Measurements from ENCODE around the gene DMXL2. TPM values are rescaled to one million over a fixed set of nuclear protein-coding genes. Genes with fewer than 3 reads are reported as not detected.

DMXL2 gene
- total RNA-seq, 4 donors from 2014 or later = 34.7 to 81.2 (median 69.3) TPM

- Histone ChIP-seq H3K9me3 (no peaks in the 10 kb centered on the region), H3K36me3 (peaks cover 0 to 28% (median 0%) of the 10 kb centered on the region in 3 donors), H3K27ac (no peak overlapping the region), H3K4me1 (no peaks in the 10 kb centered on the region), H3K27me3 (no peaks in the 10 kb centered on the region), H3K4me3 (no peak overlapping the region)
- no peak for DNase-seq
- no peak for TF ChIP-seq POLR2A (IDR thresholded peaks at IDR 0.05)
- TF ChIP-seq CTCF (IDR thresholded peaks at IDR 0.05) = no peak
Observed at GRCh38 chr15:51444807-51445206, 177.8 kb downstream of the DMXL2 start.

- H3K4me1 ChIP-seq = no peaks in the 10 kb centered on the region
- H3K4me3 ChIP-seq = no peak overlapping the region
- DNase-seq = no peak
- no peaks in the 10 kb centered on the region for H3K27me3 ChIP-seq
- TF ChIP-seq POLR2A (IDR thresholded peaks at IDR 0.05) = no peak
- TF ChIP-seq CTCF (IDR thresholded peaks at IDR 0.05) = no peak
- no peaks in the 10 kb centered on the region for H3K9me3 ChIP-seq
- H3K36me3 ChIP-seq = peaks cover 0 to 21% (median 0%) of the 10 kb centered on the region in 3 donors
- no peak overlapping the region for H3K27ac ChIP-seq
Observed at GRCh38 chr15:51444112-51444511, 178.5 kb downstream of the DMXL2 start.

GRCh38 chr15:51443282-51443914, 179.2 kb downstream of the DMXL2 start:
- H3K4me3 ChIP-seq = no peak overlapping the region
- no peaks in the 10 kb centered on the region for H3K4me1 ChIP-seq
- TF ChIP-seq CTCF (IDR thresholded peaks at IDR 0.05) = no peak
- no peak for TF ChIP-seq POLR2A (IDR thresholded peaks at IDR 0.05)
- peaks cover 0 to 14% (median 0%) of the 10 kb centered on the region in 3 donors for H3K36me3 ChIP-seq
- H3K27me3 ChIP-seq = no peaks in the 10 kb centered on the region
- no peaks in the 10 kb centered on the region for H3K9me3 ChIP-seq
- H3K27ac ChIP-seq = no peak overlapping the region
- no peak for DNase-seq

- TF ChIP-seq POLR2A (IDR thresholded peaks at IDR 0.05) = no peak
- TF ChIP-seq CTCF (IDR thresholded peaks at IDR 0.05) = no peak
- Histone ChIP-seq H3K27ac (no peak overlapping the region), H3K36me3 (no peaks in the 10 kb centered on the region), H3K27me3 (no peaks in the 10 kb centered on the region), H3K4me1 (no peaks in the 10 kb centered on the region), H3K9me3 (no peaks in the 10 kb centered on the region), H3K4me3 (no peak overlapping the region)
- no peak for DNase-seq
Observed at GRCh38 chr15:51438526-51438925, 184.0 kb downstream of the DMXL2 start.

- Histone ChIP-seq H3K36me3 (no peaks in the 10 kb centered on the region), H3K27ac (no peak overlapping the region), H3K27me3 (no peaks in the 10 kb centered on the region), H3K9me3 (no peaks in the 10 kb centered on the region), H3K4me3 (no peak overlapping the region), H3K4me1 (no peaks in the 10 kb centered on the region)
- no peak for DNase-seq
- TF ChIP-seq CTCF (IDR thresholded peaks at IDR 0.05) (no peak), POLR2A (IDR thresholded peaks at IDR 0.05) (no peak)
Observed at GRCh38 chr15:51425517-51426040, 197.0 kb downstream of the DMXL2 start.
